Measurements from ENCODE around the gene HS6ST1. TPM values are rescaled to one million over a fixed set of nuclear protein-coding genes. Genes with fewer than 3 reads are reported as not detected.

HS6ST1 gene
- total and polyA plus RNA-seq, 7 donors, result 13.6 to 90.9 (median 38.9) TPM

DNA sequence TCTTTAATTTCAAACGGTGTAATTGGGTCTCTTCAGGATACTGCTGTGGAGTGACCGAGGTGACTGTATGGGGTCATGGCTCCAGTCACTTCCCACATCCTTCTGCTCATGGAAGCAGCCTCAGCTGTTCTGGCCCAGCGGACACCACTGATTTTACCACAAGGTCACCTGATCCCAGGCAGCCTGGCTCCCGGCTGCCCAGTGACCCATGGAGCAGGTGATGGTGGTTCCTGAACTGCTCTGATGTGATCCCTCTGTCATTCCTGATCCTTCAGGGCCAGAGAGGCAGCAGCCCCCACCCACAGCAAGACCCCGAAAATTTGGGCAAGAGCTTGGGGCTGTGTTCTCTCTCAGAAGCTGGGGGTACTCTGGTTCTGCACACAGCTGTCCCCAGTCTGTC is 35.5 kb upstream of the HS6ST1 start:
- TF ChIP-seq CTCF (IDR thresholded peaks at IDR 0.05), result no peak
- Histone ChIP-seq H3K27me3 (ENCODE audit: insufficient read depth in 3 of 3, low read length in 2 of 3) (no peaks in the 10 kb centered on the region), H3K36me3 (ENCODE audit: insufficient read depth in 1 of 2, low read depth in 1 of 2) (no peaks in the 10 kb centered on the region), H3K9me3 (peaks cover 7% of the 10 kb centered on the region), H3K4me3 (no peak overlapping the region), H3K4me1 (no peaks in the 10 kb centered on the region), H3K27ac (no peak overlapping the region)
- WGBS, 3 donors, result 93 to 97% (median 93%) methylated on average over 5 of the region's 5 CpGs
- no peak for ATAC-seq
- no peak for DNase-seq
- intact Hi-C loops (cut with DNase I), result no loop called here

DNA sequence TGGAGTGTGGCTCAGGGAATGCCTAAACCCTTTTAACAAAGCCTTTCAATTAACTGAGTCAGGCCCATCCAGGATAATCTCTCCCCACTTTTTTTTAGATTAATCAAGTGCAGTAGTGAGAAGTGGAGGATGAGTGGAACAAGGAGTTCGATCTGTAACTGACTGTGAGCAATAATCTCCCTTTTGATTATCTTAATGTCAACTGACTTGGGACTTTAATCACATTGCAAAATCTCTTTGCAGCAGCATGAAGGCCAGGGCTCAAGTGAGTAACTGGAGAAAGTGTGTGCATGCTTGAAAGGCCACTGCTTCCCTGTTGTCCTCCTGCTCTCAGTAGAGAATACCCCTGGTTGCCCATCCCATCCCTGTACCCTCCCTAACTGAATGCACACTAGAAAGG is 32.1 kb upstream of the HS6ST1 start:
- TF ChIP-seq CTCF (IDR thresholded peaks at IDR 0.05), result no peak
- Histone ChIP-seq H3K27me3 (ENCODE audit: insufficient read depth in 3 of 3, low read length in 2 of 3) (no peaks in the 10 kb centered on the region), H3K27ac (no peak overlapping the region), H3K9me3 (peaks cover 7% of the 10 kb centered on the region), H3K4me3 (no peak overlapping the region), H3K4me1 (peaks cover 12% of the 10 kb centered on the region), H3K36me3 (ENCODE audit: insufficient read depth in 1 of 2, low read depth in 1 of 2) (no peaks in the 10 kb centered on the region)
- WGBS, 3 donors, result 90 to 96% (median 96%) methylated on average over 1 of the region's 1 CpG
- DNase-seq (no peak), ATAC-seq (no peak)
- intact Hi-C loops (cut with DNase I), result no loop called here

GRCh38 chr2:128348701-128349100 is 30.0 kb upstream of the HS6ST1 start:
- DNase-seq (no peak), ATAC-seq (no peak)
- no peak overlapping the region for H3K27ac ChIP-seq
- no peak for TF ChIP-seq CTCF (IDR thresholded peaks at IDR 0.05)
- H3K4me1 ChIP-seq, result peaks cover 12% of the 10 kb centered on the region
- 54 to 62% (median 55%) methylated on average over 5 of the region's 5 CpGs for WGBS, 3 donors
- no peaks in the 10 kb centered on the region for H3K36me3 ChIP-seq (ENCODE audit: insufficient read depth in 1 of 2, low read depth in 1 of 2)
- no peak overlapping the region for H3K4me3 ChIP-seq
- peaks cover 9% of the 10 kb centered on the region for H3K9me3 ChIP-seq
- H3K27me3 ChIP-seq (ENCODE audit: insufficient read depth in 3 of 3, low read length in 2 of 3), result no peaks in the 10 kb centered on the region
- intact Hi-C loops (cut with DNase I), result no loop called here

DNA sequence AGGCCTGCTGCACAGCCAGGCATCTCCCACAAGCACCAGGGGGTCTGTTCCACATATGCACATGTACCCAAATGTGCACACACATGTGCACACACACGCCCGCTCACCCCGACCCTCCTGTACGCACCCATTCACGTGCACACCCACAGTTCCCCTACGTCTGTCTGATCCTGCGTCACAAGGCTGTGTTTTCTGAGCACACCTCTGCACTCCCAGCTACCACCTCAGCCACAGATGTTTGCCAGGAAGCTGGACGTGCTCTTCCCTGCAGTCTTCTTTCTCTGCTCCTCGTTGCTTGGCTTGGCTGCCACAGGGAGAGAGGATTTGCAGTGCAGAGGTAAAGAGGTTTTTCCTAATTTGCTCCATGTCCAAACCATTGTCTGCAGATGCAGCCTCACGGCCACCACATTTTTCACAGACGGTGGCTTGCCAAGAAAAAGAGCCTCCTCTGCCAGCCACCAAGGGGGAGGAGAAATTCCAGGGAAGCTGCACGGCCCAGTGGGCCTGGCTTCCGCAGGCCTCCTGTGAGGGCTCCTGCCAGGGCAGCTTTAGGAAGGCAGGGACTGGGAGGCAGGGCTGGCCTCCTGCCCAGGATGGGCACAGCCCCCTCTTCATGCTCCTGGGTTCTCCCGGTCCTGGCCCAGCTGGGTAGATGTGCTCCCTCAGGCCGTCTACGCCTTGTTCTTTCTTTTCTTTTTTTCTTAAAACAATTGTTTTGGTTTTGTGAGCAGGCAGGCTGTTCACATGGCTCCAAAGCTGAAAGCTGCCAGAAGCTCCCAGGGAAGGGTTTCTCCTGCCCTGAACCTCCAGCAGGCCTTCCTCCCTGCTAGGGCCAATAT is 29.3 kb upstream of the HS6ST1 start:
- Histone ChIP-seq H3K4me1 (peaks cover 12% of the 10 kb centered on the region), H3K4me3 (no peak overlapping the region), H3K9me3 (peaks cover 14% of the 10 kb centered on the region), H3K27ac (no peak overlapping the region), H3K36me3 (ENCODE audit: insufficient read depth in 1 of 2, low read depth in 1 of 2) (no peaks in the 10 kb centered on the region), H3K27me3 (ENCODE audit: insufficient read depth in 3 of 3, low read length in 2 of 3) (no peaks in the 10 kb centered on the region)
- ATAC-seq (peak; percentile 51 to 76 (median 65)), DNase-seq (peak; percentile 60 to 65)
- WGBS, 3 donors, result 23 to 32% (median 31%) methylated on average over 16 of the region's 16 CpGs
- TF ChIP-seq CTCF (IDR thresholded peaks at IDR 0.05), result no peak
- intact Hi-C loops (cut with DNase I), result no loop called here

DNA sequence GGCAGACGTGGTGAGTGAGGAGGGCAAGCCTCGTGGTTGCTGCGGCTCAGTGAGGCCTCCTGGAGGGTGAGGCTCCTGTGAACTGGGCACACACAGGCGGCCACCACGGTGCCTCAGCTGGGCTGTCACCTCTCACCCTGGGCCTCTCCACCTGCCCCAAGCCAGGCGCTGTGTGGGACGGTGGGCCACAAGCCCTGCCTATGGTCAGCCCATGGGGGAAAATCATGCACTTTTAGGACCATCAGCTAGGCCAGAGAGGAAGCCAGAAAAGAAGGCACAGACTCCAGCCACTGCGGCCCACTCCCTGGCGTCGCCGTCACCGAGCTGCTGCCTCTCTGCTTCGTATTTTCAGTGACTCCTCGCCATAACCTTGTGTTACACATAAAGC is 28.5 kb upstream of the HS6ST1 start:
- H3K4me3 ChIP-seq, result no peak overlapping the region
- H3K36me3 ChIP-seq (ENCODE audit: insufficient read depth in 1 of 2, low read depth in 1 of 2), result no peaks in the 10 kb centered on the region
- no peaks in the 10 kb centered on the region for H3K27me3 ChIP-seq (ENCODE audit: insufficient read depth in 3 of 3, low read length in 2 of 3)
- WGBS, 3 donors, result 96 to 98% (median 96%) methylated on average over 11 to 14 of the region's 14 CpGs
- DNase-seq, result no peak
- H3K9me3 ChIP-seq, result peaks cover 10% of the 10 kb centered on the region
- peaks cover 12% of the 10 kb centered on the region for H3K4me1 ChIP-seq
- ATAC-seq, result no peak
- no peak overlapping the region for H3K27ac ChIP-seq
- no peak for TF ChIP-seq CTCF (IDR thresholded peaks at IDR 0.05)
- intact Hi-C loops (cut with DNase I), result no loop called here
